Measurements from ENCODE around the gene JKAMP. TPM values are rescaled to one million over a fixed set of nuclear protein-coding genes. Genes with fewer than 3 reads are reported as not detected.

JKAMP gene
- total and polyA plus RNA-seq, 4 donors: 19.7 to 65.1 (median 32.5) TPM

DNA sequence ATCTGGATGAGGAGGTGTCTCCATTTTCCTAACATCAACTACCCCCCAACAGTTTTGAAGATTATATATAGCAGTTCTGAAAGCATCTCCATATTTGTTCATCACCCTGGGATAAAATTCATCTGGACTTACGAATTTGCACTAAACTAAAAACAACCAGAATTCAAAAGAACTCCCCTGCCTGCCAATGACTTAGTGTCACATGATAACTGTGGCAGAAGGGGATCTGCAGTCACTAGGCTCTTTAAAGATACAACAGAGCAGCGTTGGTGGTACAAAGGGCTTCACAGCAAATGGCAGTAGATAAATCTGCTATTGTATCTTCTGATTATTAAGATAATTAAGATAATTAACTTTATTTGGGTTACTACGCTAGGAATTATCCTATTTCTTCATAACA, 49.2 kb upstream of the JKAMP start:
- no peak for DNase-seq (ENCODE audit: low spot score)
- WGBS: 89% methylated on average over 3 of the region's 3 CpGs
- H3K4me3 ChIP-seq (ENCODE audit: low read depth in 1 of 3, low read length in 3 of 3): no peak overlapping the region
- TF ChIP-seq ZBTB33 (IDR thresholded peaks at IDR 0.05) (no peak), HNF4A (conservative IDR thresholded peaks at IDR 0.05) (no peak), FOXA1 (IDR thresholded peaks at IDR 0.05) (no peak), FOXA2 (IDR thresholded peaks at IDR 0.05) (no peak), YY1 (IDR thresholded peaks at IDR 0.05) (no peak), HNF4G (IDR thresholded peaks at IDR 0.05) (no peak), NR2F2 (IDR thresholded peaks at IDR 0.05) (no peak), SP1 (IDR thresholded peaks at IDR 0.05) (no peak), MAX (IDR thresholded peaks at IDR 0.05) (no peak), EGR1 (IDR thresholded peaks at IDR 0.05; ENCODE audit: low read depth in 2 of 2) (no peak), GABPA (IDR thresholded peaks at IDR 0.05 in 1 of 2, conservative IDR thresholded peaks at IDR 0.05 in 1 of 2) (no peak), RXRA (IDR thresholded peaks at IDR 0.05) (no peak)
- TF ChIP-seq, protein P1, sequence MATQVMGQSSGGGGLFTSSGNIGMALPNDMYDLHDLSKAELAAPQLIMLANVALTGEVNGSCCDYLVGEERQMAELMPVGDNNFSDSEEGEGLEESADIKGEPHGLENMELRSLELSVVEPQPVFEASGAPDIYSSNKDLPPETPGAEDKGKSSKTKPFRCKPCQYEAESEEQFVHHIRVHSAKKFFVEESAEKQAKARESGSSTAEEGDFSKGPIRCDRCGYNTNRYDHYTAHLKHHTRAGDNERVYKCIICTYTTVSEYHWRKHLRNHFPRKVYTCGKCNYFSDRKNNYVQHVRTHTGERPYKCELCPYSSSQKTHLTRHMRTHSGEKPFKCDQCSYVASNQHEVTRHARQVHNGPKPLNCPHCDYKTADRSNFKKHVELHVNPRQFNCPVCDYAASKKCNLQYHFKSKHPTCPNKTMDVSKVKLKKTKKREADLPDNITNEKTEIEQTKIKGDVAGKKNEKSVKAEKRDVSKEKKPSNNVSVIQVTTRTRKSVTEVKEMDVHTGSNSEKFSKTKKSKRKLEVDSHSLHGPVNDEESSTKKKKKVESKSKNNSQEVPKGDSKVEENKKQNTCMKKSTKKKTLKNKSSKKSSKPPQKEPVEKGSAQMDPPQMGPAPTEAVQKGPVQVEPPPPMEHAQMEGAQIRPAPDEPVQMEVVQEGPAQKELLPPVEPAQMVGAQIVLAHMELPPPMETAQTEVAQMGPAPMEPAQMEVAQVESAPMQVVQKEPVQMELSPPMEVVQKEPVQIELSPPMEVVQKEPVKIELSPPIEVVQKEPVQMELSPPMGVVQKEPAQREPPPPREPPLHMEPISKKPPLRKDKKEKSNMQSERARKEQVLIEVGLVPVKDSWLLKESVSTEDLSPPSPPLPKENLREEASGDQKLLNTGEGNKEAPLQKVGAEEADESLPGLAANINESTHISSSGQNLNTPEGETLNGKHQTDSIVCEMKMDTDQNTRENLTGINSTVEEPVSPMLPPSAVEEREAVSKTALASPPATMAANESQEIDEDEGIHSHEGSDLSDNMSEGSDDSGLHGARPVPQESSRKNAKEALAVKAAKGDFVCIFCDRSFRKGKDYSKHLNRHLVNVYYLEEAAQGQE (IDR thresholded peaks at IDR 0.05): no peak
- H3K9me3 ChIP-seq (ENCODE audit: control insufficient read depth in 4 of 4, low read length in 3 of 4): no peaks in the 10 kb centered on the region
- H3K4me1 ChIP-seq (ENCODE audit: control insufficient read depth in 4 of 4, insufficient read depth in 4 of 4, low read length in 3 of 4): peaks cover 0 to 1% (median 0%) of the 10 kb centered on the region in 4 donors
- no peak overlapping the region for H3K9ac ChIP-seq (ENCODE audit: low read depth in 1 of 2, low read length in 2 of 2)
- no peaks in the 10 kb centered on the region for H3K27me3 ChIP-seq (ENCODE audit: control insufficient read depth in 4 of 4, insufficient read depth in 4 of 4, low read length in 3 of 4)
- no peak overlapping the region for H3K27ac ChIP-seq (ENCODE audit: low read depth in 1 of 2, low read length in 2 of 2)
- no peaks in the 10 kb centered on the region for H3K36me3 ChIP-seq (ENCODE audit: control insufficient read depth in 4 of 4, insufficient read depth in 3 of 4, low read depth in 1 of 4, low read length in 3 of 4)

- Histone ChIP-seq H3K27me3 (ENCODE audit: control insufficient read depth in 4 of 4, insufficient read depth in 4 of 4, low read length in 3 of 4) (no peaks in the 10 kb centered on the region), H3K9me3 (ENCODE audit: control insufficient read depth in 4 of 4, low read length in 3 of 4) (no peaks in the 10 kb centered on the region), H3K27ac (ENCODE audit: low read depth in 1 of 2, low read length in 2 of 2) (no peak overlapping the region), H3K4me1 (ENCODE audit: control insufficient read depth in 4 of 4, insufficient read depth in 4 of 4, low read length in 3 of 4) (peaks cover 0 to 1% (median 0%) of the 10 kb centered on the region in 4 donors), H3K36me3 (ENCODE audit: control insufficient read depth in 4 of 4, insufficient read depth in 3 of 4, low read depth in 1 of 4, low read length in 3 of 4) (no peaks in the 10 kb centered on the region), H3K9ac (ENCODE audit: low read depth in 1 of 2, low read length in 2 of 2) (no peak overlapping the region), H3K4me3 (ENCODE audit: low read depth in 1 of 3, low read length in 3 of 3) (no peak overlapping the region)
- WGBS: 85% methylated on average over 1 of the region's 1 CpG
- DNase-seq (ENCODE audit: low spot score): no peak
- TF ChIP-seq ZBTB33 (IDR thresholded peaks at IDR 0.05) (no peak), RXRA (IDR thresholded peaks at IDR 0.05) (no peak), RAD21 (IDR thresholded peaks at IDR 0.05) (no peak), ATF3 (IDR thresholded peaks at IDR 0.05) (no peak)
- TF ChIP-seq, protein P1 (IDR thresholded peaks at IDR 0.05): no peak
Measured at GRCh38 chr14:59435987-59436386, 48.3 kb upstream of the JKAMP start.
